HuH-7 (cell line): ENCODE results near the gene MYH16.
"Not testable (repeated sequence)": the region's sequence is repeated elsewhere in the genome, so short reads cannot be mapped to it uniquely, and the experiment has no call there.

Experiments used
- DNase-seq: peaks from one replicate; pipeline ENCODE4 v3.0.0; 2011; ENCODE audit warnings: low spot score

MYH16 gene

GRCh38 chr7:99355098-99355497 is 82.5 kb downstream of the MYH16 start:
- no peak for DNase-seq

- DNase-seq: no peak
Observed at GRCh38 chr7:99357701-99358490, 85.3 kb downstream of the MYH16 start.

GRCh38 chr7:99358521-99358920 is 85.9 kb downstream of the MYH16 start:
- DNase-seq: not testable (repeated sequence)

- DNase-seq: no peak
Observed at GRCh38 chr7:99359465-99360154, 87.0 kb downstream of the MYH16 start.
